Immature natural killer cell (primary cell): ENCODE measurements around the gene AQP2. TPM values are rescaled to one million over a fixed set of nuclear protein-coding genes. Genes with fewer than 3 reads are reported as not detected.

ENCODE experiments used
- DNase-seq, 3 donors: peaks; one replicate each; pipeline ENCODE4 v3.0.0; 2022; ENCODE audit warnings: mixed read lengths in 1 of 3
- H3K27ac Mint-ChIP-seq, 6 donors: one replicate each; pipeline ENCODE4 v1.8.0; 2020; ENCODE audit warnings: mixed read lengths in 6 of 6, mild to moderate bottlenecking in 5 of 6, inconsistent platforms in 4 of 6, moderate library complexity in 3 of 6
- H3K27me3 Mint-ChIP-seq, 3 donors: one replicate each; pipeline ENCODE4 v1.8.0; 2020 to 2021; ENCODE audit warnings: low read depth in 3 of 3, mild to moderate bottlenecking in 3 of 3, mixed read lengths in 3 of 3, moderate library complexity in 3 of 3, inconsistent platforms in 1 of 3
- H3K36me3 Mint-ChIP-seq, 3 donors: one replicate each; pipeline ENCODE4 v1.8.0; 2020; ENCODE audit warnings: mixed read lengths in 3 of 3, inconsistent platforms in 2 of 3, mild to moderate bottlenecking in 2 of 3
- H3K4me1 Mint-ChIP-seq, 2 donors: one replicate each; pipeline ENCODE4 v1.8.0; 2020; ENCODE audit warnings: inconsistent platforms in 2 of 2, mild to moderate bottlenecking in 2 of 2, mixed read lengths in 2 of 2, moderate library complexity in 1 of 2
- H3K4me3 Mint-ChIP-seq, 5 donors: one replicate each; pipeline ENCODE4 v1.8.0; 2020; ENCODE audit warnings: mild to moderate bottlenecking in 5 of 5, mixed read lengths in 5 of 5, inconsistent platforms in 3 of 5, moderate library complexity in 3 of 5
- H3K9me3 Mint-ChIP-seq, 6 donors: one replicate each; pipeline ENCODE4 v1.8.0; 2020; ENCODE audit warnings: mild to moderate bottlenecking in 6 of 6, mixed read lengths in 6 of 6, inconsistent platforms in 4 of 6, moderate library complexity in 3 of 6
- polyA plus RNA-seq, 3 donors: library from polyadenylated mRNA; unstranded; fragments of 300-500 nt; fragmentation: Illumina TruSeq; gene quantifications; one replicate each; pipeline ENCODE4 v1.2.3, GENCODE V29; 2021

AQP2 gene
- polyA plus RNA-seq: not detected

GRCh38 chr12:49950273-49951251 lies at the start of gene AQP2:
TSS of gene AQP2 (plus strand) at chr12:49950737. CDS start at chr12:49950831, 94 bp downstream.
- Mint-ChIP-seq H3K4me3 (no peak within 1 kb of the TSS), H3K27me3 (peaks cover 5 to 10% (median 9%) of the 10 kb centered on the region in 3 donors), H3K27ac (no peak within 1 kb of the TSS)

GRCh38 chr12:49901026-49901425 lies 49.5 kb upstream of the AQP2 start:
- H3K9me3 Mint-ChIP-seq: no peaks in the 10 kb centered on the region
- peaks cover 2 to 6% (median 5%) of the 10 kb centered on the region in 3 donors for H3K27me3 Mint-ChIP-seq
- no peak for DNase-seq
- H3K27ac Mint-ChIP-seq: peak overlapping the region in 1 of 6 donors; percentile 2
- H3K36me3 Mint-ChIP-seq: no peaks in the 10 kb centered on the region
- peaks cover 10 to 11% of the 10 kb centered on the region in 2 donors for H3K4me1 Mint-ChIP-seq
- H3K4me3 Mint-ChIP-seq: no peak overlapping the region

More at GRCh38 chr12:49950273-49951251, at the start of gene AQP2:
- Mint-ChIP-seq H3K36me3 (no peaks in the 10 kb centered on the region), H3K4me1 (peaks cover 4 to 8% of the 10 kb centered on the region in 2 donors), H3K9me3 (no peaks in the 10 kb centered on the region)
- DNase-seq: no peak

GRCh38 chr12:49901986-49902385 lies 48.6 kb upstream of the AQP2 start:
- H3K4me3 Mint-ChIP-seq: no peak overlapping the region
- peaks cover 10 to 11% of the 10 kb centered on the region in 2 donors for H3K4me1 Mint-ChIP-seq
- peaks cover 2 to 5% (median 3%) of the 10 kb centered on the region in 3 donors for H3K27me3 Mint-ChIP-seq
- H3K36me3 Mint-ChIP-seq: no peaks in the 10 kb centered on the region
- no peaks in the 10 kb centered on the region for H3K9me3 Mint-ChIP-seq
- DNase-seq: no peak
- H3K27ac Mint-ChIP-seq: no peak overlapping the region

- Mint-ChIP-seq H3K27me3 (peaks cover 2 to 5% (median 3%) of the 10 kb centered on the region in 3 donors), H3K36me3 (no peaks in the 10 kb centered on the region), H3K9me3 (no peaks in the 10 kb centered on the region), H3K4me3 (peak overlapping the region; percentile 70 to 82 (median 77)), H3K27ac (peak overlapping the region in 2 of 6 donors; percentile 41 to 74), H3K4me1 (peaks cover 10 to 11% of the 10 kb centered on the region in 2 donors)
- no peak for DNase-seq
Observed at GRCh38 chr12:49902399-49903350, 47.9 kb upstream of the AQP2 start.

GRCh38 chr12:49903351-49903699 lies 47.2 kb upstream of the AQP2 start:
- DNase-seq: no peak
- peak overlapping the region in 3 of 6 donors; percentile 35 to 74 (median 41) for H3K27ac Mint-ChIP-seq
- no peaks in the 10 kb centered on the region for H3K9me3 Mint-ChIP-seq
- H3K4me1 Mint-ChIP-seq: peaks cover 10 to 11% of the 10 kb centered on the region in 2 donors
- peaks cover 0 to 5% (median 2%) of the 10 kb centered on the region in 3 donors for H3K27me3 Mint-ChIP-seq
- no peaks in the 10 kb centered on the region for H3K36me3 Mint-ChIP-seq
- peak overlapping the region; percentile 70 to 82 (median 77) for H3K4me3 Mint-ChIP-seq

- Mint-ChIP-seq H3K4me3 (peak within 1 kb of the TSS; percentile 77 to 87 (median 85)), H3K4me1 (peaks cover 10 to 11% of the 10 kb centered on the region in 2 donors), H3K36me3 (no peaks in the 10 kb centered on the region), H3K27ac (peak within 1 kb of the TSS in 3 of 6 donors; percentile 35 to 74 (median 41)), H3K9me3 (no peaks in the 10 kb centered on the region), H3K27me3 (peaks cover 2 to 5% (median 2%) of the 10 kb centered on the region in 3 donors)
- DNase-seq: peak; percentile 34 to 61 (median 42)
Observed at GRCh38 chr12:49903700-49904423, 46.7 kb upstream of the AQP2 start, which contains the start of gene FAIM2. TSS of gene FAIM2 (minus strand) at chr12:49903900. CDS start at chr12:49903792, 108 bp downstream.

GRCh38 chr12:49904601-49905000 lies 45.9 kb upstream of the AQP2 start:
- peak overlapping the region in 1 of 6 donors; percentile 71 for H3K27ac Mint-ChIP-seq
- peaks cover 10 to 11% of the 10 kb centered on the region in 2 donors for H3K4me1 Mint-ChIP-seq
- no peak for DNase-seq
- H3K27me3 Mint-ChIP-seq: peaks cover 2 to 3% (median 2%) of the 10 kb centered on the region in 3 donors
- H3K4me3 Mint-ChIP-seq: peak overlapping the region; percentile 75 to 87 (median 85)
- H3K36me3 Mint-ChIP-seq: no peaks in the 10 kb centered on the region
- no peaks in the 10 kb centered on the region for H3K9me3 Mint-ChIP-seq

- H3K27ac Mint-ChIP-seq: peak overlapping the region in 2 of 6 donors; percentile 18 to 20
- no peak for DNase-seq
- peak overlapping the region; percentile 14 to 57 (median 30) for H3K4me3 Mint-ChIP-seq
- H3K36me3 Mint-ChIP-seq: no peaks in the 10 kb centered on the region
- peaks cover 10 to 11% of the 10 kb centered on the region in 2 donors for H3K4me1 Mint-ChIP-seq
- no peaks in the 10 kb centered on the region for H3K9me3 Mint-ChIP-seq
- peaks cover 2 to 4% (median 2%) of the 10 kb centered on the region in 3 donors for H3K27me3 Mint-ChIP-seq
Observed at GRCh38 chr12:49905718-49906314, 44.7 kb upstream of the AQP2 start.

GRCh38 chr12:49907352-49907751 lies 43.2 kb upstream of the AQP2 start:
- Mint-ChIP-seq H3K4me1 (peaks cover 9 to 10% of the 10 kb centered on the region in 2 donors), H3K27me3 (peaks cover 2 to 6% (median 4%) of the 10 kb centered on the region in 3 donors), H3K9me3 (no peaks in the 10 kb centered on the region), H3K4me3 (no peak overlapping the region), H3K36me3 (no peaks in the 10 kb centered on the region), H3K27ac (no peak overlapping the region)
- DNase-seq: no peak

- Mint-ChIP-seq H3K4me3 (no peak overlapping the region), H3K9me3 (no peaks in the 10 kb centered on the region), H3K36me3 (no peaks in the 10 kb centered on the region), H3K4me1 (peaks cover 4 to 5% of the 10 kb centered on the region in 2 donors), H3K27ac (no peak overlapping the region), H3K27me3 (peaks cover 4 to 6% (median 4%) of the 10 kb centered on the region in 3 donors)
- DNase-seq: no peak
Observed at GRCh38 chr12:49909356-49909755, 41.2 kb upstream of the AQP2 start.

- peaks cover 4 to 6% (median 4%) of the 10 kb centered on the region in 3 donors for H3K27me3 Mint-ChIP-seq
- no peak overlapping the region for H3K4me3 Mint-ChIP-seq
- no peak overlapping the region for H3K27ac Mint-ChIP-seq
- DNase-seq: no peak
- H3K36me3 Mint-ChIP-seq: no peaks in the 10 kb centered on the region
- peaks cover 0 to under 1% of the 10 kb centered on the region in 2 donors for H3K4me1 Mint-ChIP-seq
- no peaks in the 10 kb centered on the region for H3K9me3 Mint-ChIP-seq
Observed at GRCh38 chr12:49909826-49910225, 40.7 kb upstream of the AQP2 start.

GRCh38 chr12:49910331-49911212 lies 40.0 kb upstream of the AQP2 start:
- DNase-seq: no peak
- Mint-ChIP-seq H3K27me3 (peaks cover 4 to 6% (median 4%) of the 10 kb centered on the region in 3 donors), H3K36me3 (no peaks in the 10 kb centered on the region), H3K4me1 (no peaks in the 10 kb centered on the region), H3K4me3 (no peak overlapping the region), H3K27ac (no peak overlapping the region), H3K9me3 (no peaks in the 10 kb centered on the region)
